Activated naive CD4-positive, alpha-beta T cell treated with anti-CD3 and anti-CD28 coated beads for 36 hours (primary cell): Measurements from ENCODE around the gene SH3D19. TPM values are rescaled to one million over a fixed set of nuclear protein-coding genes. Genes with fewer than 3 reads are reported as not detected.

Experiments used
- CTCF ChIA-PET: fragments of 350-600 bp; sonication (Branson Sonifier 250); formaldehyde crosslinking; loops from one replicate; lab custom pipeline; 2021; ENCODE audit warnings: antibody characterized with exemption; lab: Charles Lee
- DNase-seq: peaks from one replicate; pipeline ENCODE4 v3.0.0-alpha.2; 2020
- H3K27ac Mint-ChIP-seq: one replicate; pipeline ENCODE4 v1.8.0; 2021; ENCODE audit warnings: mild to moderate bottlenecking, mixed read lengths
- H3K27me3 Mint-ChIP-seq: one replicate; pipeline ENCODE4 v1.8.0; 2021; ENCODE audit warnings: low read depth, mixed read lengths
- H3K36me3 Mint-ChIP-seq: one replicate; pipeline ENCODE4 v1.8.0; 2021; ENCODE audit warnings: low read depth, mixed read lengths
- H3K4me1 Mint-ChIP-seq: one replicate; pipeline ENCODE4 v1.8.0; 2021; ENCODE audit warnings: low read depth, mixed read lengths
- H3K4me3 Mint-ChIP-seq: one replicate; pipeline ENCODE4 v1.8.0; 2021; ENCODE audit warnings: mild to moderate bottlenecking, moderate library complexity, mixed read lengths
- H3K9me3 Mint-ChIP-seq: one replicate; pipeline ENCODE4 v1.8.0; 2021; ENCODE audit warnings: mixed read lengths
- intact Hi-C: fragments of 100-400 bp; cut with micrococcal nuclease; formaldehyde crosslinking; loops from one replicate; pipeline ENCODE4 v1.15.1; 2023
- total RNA-seq, 2 experiments: library from RNA; stranded (reverse); gene quantifications; one replicate each; pipeline ENCODE4 v1.2.3, GENCODE V29; 2021

Gene SH3D19
- total RNA-seq, 2 experiments from 2014 or later, result not detected

DNA sequence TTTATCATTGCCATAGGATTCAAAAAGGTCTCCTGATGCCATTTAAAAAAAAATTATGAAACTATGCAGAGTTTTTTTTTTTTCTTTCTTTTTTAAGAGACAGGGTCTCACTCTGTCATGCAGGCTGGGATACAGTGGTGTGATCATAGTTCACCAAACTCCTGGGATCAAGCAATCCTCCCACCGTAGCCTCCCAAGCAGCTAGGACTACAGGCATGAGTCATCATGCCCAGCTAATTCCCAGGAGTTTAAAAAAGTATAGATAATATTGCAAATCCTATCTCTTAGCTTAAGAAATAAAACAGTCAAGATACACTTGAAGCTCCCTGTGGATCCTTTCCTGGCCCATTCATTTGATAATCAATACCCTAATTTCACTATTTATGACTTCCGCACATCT, 107.1 kb downstream of the SH3D19 start:
- intact Hi-C loops, result no loop called here
- no peak overlapping the region for H3K27ac Mint-ChIP-seq
- H3K27me3 Mint-ChIP-seq, result peaks cover 22% of the 10 kb centered on the region
- H3K36me3 Mint-ChIP-seq, result no peaks in the 10 kb centered on the region
- H3K4me3 Mint-ChIP-seq, result no peak overlapping the region
- CTCF ChIA-PET, result no interaction called here
- no peaks in the 10 kb centered on the region for H3K4me1 Mint-ChIP-seq
- no peaks in the 10 kb centered on the region for H3K9me3 Mint-ChIP-seq
- no peak for DNase-seq

DNA sequence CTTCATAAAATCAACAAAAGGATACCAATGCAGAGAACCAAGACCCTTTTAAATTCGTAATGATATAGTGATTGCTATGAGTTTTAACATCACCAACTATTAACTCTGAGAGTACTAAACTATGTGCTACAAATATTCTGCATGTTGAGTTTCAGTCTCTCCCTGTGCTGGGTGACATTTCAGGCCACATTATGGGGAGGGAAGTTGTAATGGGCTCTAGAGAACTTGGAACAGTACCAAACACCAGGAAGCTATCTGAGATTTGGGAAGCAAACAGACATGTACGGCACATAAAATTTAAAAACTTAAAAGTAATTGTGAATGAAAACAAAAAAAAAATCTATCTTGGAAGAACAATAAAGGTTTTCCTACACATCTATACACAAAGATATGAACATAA, 108.1 kb downstream of the SH3D19 start:
- Mint-ChIP-seq H3K4me3 (no peak overlapping the region), H3K9me3 (no peaks in the 10 kb centered on the region), H3K4me1 (no peaks in the 10 kb centered on the region), H3K36me3 (no peaks in the 10 kb centered on the region), H3K27ac (no peak overlapping the region), H3K27me3 (peaks cover 16% of the 10 kb centered on the region)
- CTCF ChIA-PET, result no interaction called here
- no peak for DNase-seq
- intact Hi-C loops, result no loop called here

DNA sequence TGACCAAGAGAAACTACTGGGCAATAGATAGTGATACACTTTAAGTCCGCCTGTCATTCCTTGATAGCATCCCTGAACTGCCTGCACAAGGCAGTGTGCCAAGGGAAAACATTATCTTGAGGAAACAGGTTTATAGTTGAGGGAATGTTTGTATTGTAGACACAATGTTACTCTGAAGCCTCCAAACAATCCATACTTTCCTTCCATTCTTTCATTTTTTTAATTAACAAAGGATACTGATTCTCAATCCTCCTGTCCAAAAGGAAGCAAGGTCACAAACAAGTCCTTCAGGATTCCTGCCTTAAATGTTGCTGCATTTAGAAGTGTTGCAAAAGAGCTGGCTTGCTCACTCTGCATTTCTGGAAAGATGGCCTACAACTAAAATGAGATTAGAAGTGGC, 110.1 kb downstream of the SH3D19 start:
- Mint-ChIP-seq H3K27ac (no peak overlapping the region), H3K9me3 (no peaks in the 10 kb centered on the region), H3K4me3 (no peak overlapping the region), H3K4me1 (no peaks in the 10 kb centered on the region), H3K27me3 (peaks cover 14% of the 10 kb centered on the region), H3K36me3 (no peaks in the 10 kb centered on the region)
- no peak for DNase-seq
- CTCF ChIA-PET, result no interaction called here
- intact Hi-C loops, result no loop called here

DNA sequence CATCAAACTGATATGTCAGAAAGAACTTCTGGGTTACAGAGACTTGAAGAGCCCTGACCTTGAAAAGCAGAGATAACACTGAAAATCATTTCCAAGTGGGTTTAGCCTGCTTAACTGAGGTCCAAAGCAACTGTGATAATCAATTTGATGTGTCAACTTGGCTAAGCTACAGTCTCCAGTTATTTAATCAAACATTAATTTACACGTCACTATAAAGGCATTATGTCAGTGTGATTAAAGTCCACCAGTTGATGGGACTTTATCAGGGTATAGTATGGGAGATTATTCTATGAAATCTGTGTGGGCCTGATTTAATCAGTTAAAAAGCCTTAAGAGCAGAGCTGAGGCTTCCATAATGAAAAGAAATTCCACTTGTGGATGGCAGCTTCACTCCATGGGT, 117.5 kb downstream of the SH3D19 start:
- intact Hi-C loops, result no loop called here
- CTCF ChIA-PET, result no interaction called here
- Mint-ChIP-seq H3K36me3 (no peaks in the 10 kb centered on the region), H3K27ac (no peak overlapping the region), H3K9me3 (no peaks in the 10 kb centered on the region), H3K4me3 (no peak overlapping the region), H3K27me3 (no peaks in the 10 kb centered on the region), H3K4me1 (no peaks in the 10 kb centered on the region)
- DNase-seq, result no peak

DNA sequence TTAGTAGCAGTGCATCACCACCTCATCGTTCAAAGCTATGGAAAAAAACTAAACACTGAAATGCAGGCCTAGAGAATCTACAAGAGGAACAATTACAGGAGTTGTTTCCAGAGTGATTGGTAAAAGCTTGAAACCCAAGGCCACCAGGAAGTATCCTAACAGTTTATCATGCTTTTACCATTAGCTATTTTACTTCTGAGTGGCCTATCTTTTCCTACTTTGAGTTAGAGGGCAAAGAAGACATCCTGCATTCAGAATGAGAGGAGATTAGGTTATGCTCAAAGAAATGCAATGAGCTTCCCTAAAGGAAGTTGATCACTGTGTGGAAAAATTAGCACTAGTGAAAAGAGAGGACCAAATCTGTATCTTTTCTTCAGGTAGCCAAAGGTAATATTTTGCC, 118.2 kb downstream of the SH3D19 start:
- CTCF ChIA-PET, result no interaction called here
- intact Hi-C loops, result no loop called here
- H3K9me3 Mint-ChIP-seq, result no peaks in the 10 kb centered on the region

DNA sequence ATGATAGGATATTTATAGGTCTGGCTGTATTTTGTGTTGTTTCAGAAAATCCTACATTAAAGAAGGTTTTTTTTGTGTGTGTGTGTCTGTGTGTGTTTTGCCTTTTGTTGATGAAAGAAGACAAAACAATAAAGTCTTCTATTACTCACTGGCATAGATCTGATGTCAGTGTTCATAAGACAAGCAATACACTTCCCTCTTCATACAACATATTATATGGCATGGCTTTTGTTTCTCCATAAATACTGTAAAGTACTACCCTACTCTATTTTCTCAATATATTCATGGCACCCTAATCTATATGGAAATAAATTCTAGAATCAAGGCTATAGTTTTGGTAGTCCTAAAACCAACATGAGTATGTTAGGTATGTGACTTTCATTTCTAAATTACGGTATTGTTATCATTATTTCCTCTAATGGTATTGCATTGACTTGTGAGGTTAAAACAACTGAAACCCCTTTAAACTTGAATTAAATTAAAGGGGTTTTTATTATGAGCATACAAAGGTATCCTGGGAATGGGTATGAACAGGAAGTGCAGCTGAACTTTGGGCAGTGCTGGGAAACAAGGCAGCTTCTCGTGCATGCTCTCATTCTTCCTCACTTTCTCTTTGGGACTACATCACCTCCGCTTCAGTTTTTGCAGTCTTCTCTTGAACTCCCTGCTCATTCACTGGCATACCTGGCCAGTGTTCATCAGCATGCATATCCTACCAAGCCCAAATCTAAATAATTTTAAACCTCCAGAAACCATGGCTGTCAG, 119.0 kb downstream of the SH3D19 start:
- CTCF ChIA-PET, result no interaction called here
- intact Hi-C loops, result no loop called here

More for the DNA sequence above, 118.2 kb downstream of the SH3D19 start:
- Mint-ChIP-seq H3K4me3 (no peak overlapping the region), H3K27ac (no peak overlapping the region), H3K4me1 (no peaks in the 10 kb centered on the region), H3K27me3 (no peaks in the 10 kb centered on the region), H3K36me3 (no peaks in the 10 kb centered on the region)
- no peak for DNase-seq

DNA sequence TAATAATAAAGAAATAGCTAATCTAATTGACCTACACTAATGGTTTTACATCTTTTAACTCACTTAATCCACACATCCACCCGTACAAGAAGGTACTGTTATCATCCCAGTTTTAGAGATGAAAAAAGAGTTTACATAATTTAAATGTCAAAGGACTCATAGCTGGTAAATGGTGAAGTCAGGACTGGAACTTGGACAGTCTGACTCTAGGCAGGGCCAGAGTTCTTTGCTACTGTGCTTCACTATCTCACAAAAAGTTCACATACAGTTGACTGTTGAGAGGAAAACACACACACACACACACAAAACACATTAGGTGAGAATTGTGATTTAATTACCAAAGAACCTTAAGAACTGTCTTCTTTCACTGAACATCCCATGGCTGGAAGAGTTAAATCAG, 119.7 kb downstream of the SH3D19 start:
- no peak for DNase-seq
- Mint-ChIP-seq H3K27ac (no peak overlapping the region), H3K4me3 (no peak overlapping the region), H3K36me3 (no peaks in the 10 kb centered on the region), H3K4me1 (no peaks in the 10 kb centered on the region), H3K27me3 (no peaks in the 10 kb centered on the region), H3K9me3 (no peaks in the 10 kb centered on the region)
- intact Hi-C loops, result no loop called here
- CTCF ChIA-PET, result no interaction called here

More for the DNA sequence above, 119.0 kb downstream of the SH3D19 start:
- Mint-ChIP-seq H3K4me3 (no peak overlapping the region), H3K36me3 (no peaks in the 10 kb centered on the region), H3K4me1 (no peaks in the 10 kb centered on the region), H3K27me3 (no peaks in the 10 kb centered on the region), H3K9me3 (no peaks in the 10 kb centered on the region), H3K27ac (no peak overlapping the region)
- DNase-seq, result no peak

DNA sequence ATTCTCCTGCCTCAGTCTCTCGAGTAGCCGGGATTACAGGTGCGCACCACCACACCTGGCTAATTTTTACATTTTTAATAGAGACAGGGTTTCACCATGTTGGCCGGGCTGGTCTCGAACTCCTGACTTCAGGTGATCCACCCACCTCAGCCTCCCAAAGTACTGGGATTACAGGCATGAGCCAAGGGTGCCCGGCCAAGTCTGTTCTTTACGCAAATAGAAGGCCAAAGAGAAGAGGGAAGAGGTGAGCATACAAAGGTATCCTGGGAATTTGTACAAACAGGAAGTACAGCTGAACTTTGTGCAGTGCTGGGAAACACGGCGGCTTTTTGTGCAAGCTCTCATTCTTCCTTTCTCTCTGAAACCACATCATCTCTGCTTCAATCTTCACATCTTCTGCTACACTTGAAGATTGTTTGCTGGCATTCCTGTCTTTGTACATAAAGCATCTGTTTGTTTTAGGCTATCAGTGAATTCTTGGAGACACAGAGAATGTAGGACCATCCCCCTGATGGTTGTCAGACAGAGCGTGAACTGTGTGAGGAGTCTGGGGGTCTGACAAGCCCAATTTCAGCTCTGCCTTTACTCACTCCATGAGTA, 120.4 kb downstream of the SH3D19 start:
- Mint-ChIP-seq H3K27me3 (no peaks in the 10 kb centered on the region), H3K27ac (no peak overlapping the region), H3K4me3 (no peak overlapping the region), H3K9me3 (no peaks in the 10 kb centered on the region), H3K36me3 (no peaks in the 10 kb centered on the region), H3K4me1 (no peaks in the 10 kb centered on the region)
- intact Hi-C loops, result no loop called here
- CTCF ChIA-PET, result no interaction called here
- no peak for DNase-seq

DNA sequence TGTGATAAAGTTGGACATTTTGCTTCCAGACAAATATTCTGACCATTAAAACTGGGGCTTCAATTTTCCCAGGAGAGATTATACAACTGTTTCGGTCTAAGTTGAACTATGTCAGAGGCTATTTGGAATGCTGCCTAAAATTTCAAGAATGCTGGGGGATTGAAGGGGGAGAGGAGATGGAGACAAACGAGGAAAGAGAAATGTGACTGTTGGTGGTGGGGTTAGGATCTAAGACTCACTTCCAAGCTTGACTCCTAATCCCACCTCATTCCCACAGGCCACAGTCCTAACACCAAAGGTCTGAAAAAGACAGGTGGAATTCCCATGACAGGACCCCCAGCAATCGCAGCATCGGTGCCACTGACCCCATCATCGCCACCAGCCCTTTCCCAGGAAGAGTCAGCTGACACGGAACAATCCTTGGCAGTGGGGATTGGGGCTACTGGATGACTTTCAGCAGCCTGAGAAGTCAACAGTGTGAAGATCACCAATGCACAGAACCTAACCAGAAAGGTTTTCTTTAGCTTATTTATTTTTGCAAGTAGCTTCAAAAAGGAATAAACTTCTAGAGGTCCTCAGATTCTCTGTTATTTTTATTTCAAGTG, 122.5 kb downstream of the SH3D19 start:
- Mint-ChIP-seq H3K27ac (no peak overlapping the region), H3K36me3 (no peaks in the 10 kb centered on the region), H3K4me3 (no peak overlapping the region), H3K4me1 (no peaks in the 10 kb centered on the region), H3K9me3 (no peaks in the 10 kb centered on the region), H3K27me3 (no peaks in the 10 kb centered on the region)
- intact Hi-C loops, result no loop called here
- no peak for DNase-seq
- CTCF ChIA-PET, result interaction anchor here (0.6 kb wide), 1 partner anchor 78 kb away, joined by 3 read pairs; no protein-coding TSS in a partner anchor

DNA sequence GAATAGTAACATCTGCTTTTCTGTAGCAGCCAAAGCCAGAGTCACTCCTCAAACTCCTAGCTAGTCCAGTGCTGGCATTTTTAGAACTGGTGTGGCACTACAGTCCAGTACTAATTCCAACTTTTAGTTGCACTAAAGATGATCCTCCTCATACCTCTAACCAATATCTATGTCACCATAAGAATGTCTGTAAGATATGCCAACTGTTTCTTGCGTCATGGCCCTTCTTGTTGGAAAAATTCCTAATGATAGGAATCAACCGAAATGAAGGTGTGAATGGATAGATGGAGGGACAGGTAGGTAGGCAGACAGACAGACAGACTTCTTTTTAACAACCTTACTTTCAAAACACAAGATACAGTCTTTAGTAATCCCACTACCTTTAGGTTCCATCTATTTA, 123.0 kb downstream of the SH3D19 start:
- H3K4me1 Mint-ChIP-seq, result no peaks in the 10 kb centered on the region

DNA sequence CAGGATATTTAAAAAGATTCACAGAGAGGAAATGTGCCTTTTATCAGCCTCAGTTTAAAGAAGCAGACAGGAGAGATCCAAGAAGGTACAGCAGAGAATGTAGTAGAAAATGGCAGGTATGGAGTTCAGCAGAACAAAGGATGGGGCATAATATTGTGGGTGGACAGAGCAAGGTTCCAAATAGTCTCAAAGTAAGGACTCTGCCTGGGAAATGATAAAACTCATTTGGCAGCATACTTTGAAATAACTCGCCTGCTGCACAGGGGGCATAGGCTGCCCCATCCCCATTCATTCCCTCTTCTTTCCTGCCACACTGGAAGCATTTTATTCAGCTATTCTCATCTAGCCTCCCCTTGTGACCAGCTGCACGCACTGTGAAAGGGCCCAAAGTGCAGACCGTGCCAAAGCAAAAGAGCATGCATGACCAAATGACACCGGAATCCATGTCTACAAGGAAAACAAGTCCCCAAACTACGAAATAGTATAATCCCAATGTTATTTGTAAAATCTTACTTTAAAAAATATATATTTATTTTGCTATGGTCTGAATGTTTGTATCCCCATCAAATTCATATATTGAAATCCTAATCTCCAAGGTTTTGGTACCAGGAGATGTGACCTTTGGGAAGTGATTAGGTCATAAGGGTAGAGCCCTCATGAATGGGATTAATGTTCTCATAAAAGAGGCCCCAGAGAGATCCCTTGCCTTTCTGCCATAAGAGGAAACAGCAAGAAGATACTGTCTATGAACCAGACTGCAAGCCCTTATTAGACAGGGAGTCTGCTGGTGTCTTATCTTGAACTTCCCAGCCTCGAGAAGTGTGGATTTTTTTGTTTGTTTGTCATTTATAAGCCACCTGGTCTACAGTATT, 125.8 kb downstream of the SH3D19 start:
- no peak overlapping the region for H3K4me3 Mint-ChIP-seq
- CTCF ChIA-PET, result no interaction called here
- intact Hi-C loops, result no loop called here
- H3K4me1 Mint-ChIP-seq, result no peaks in the 10 kb centered on the region
- H3K27ac Mint-ChIP-seq, result no peak overlapping the region
- peaks cover 2% of the 10 kb centered on the region for H3K27me3 Mint-ChIP-seq
- no peak for DNase-seq
- H3K36me3 Mint-ChIP-seq, result no peaks in the 10 kb centered on the region
- no peaks in the 10 kb centered on the region for H3K9me3 Mint-ChIP-seq

More for the DNA sequence above, 123.0 kb downstream of the SH3D19 start:
- H3K9me3 Mint-ChIP-seq, result no peaks in the 10 kb centered on the region
- DNase-seq, result no peak
- CTCF ChIA-PET, result no interaction called here
- no peaks in the 10 kb centered on the region for H3K27me3 Mint-ChIP-seq
- H3K27ac Mint-ChIP-seq, result no peak overlapping the region
- no peak overlapping the region for H3K4me3 Mint-ChIP-seq
- no peaks in the 10 kb centered on the region for H3K36me3 Mint-ChIP-seq
- intact Hi-C loops, result no loop called here

DNA sequence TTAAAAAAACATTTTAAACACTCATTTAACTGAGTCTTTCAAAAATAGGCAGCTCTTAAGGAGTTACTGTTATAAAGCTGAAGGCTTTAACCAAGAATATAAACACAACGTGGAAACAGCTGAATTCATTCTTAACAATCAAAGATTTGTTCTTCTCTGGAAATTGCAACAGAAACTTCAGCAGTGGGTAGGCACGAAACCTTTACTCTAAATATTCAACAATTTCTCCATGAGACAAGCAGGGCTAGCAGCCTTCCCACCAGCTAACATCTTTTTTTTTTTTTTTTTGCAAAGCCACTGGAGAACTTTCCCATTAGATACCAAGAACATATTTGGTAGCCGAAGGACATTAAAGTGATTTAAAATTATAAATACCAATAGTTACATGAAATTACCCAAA, 126.7 kb downstream of the SH3D19 start:
- no peak overlapping the region for H3K27ac Mint-ChIP-seq
- no peaks in the 10 kb centered on the region for H3K9me3 Mint-ChIP-seq
- intact Hi-C loops, result no loop called here
- CTCF ChIA-PET, result no interaction called here
- H3K4me3 Mint-ChIP-seq, result no peak overlapping the region
- no peak for DNase-seq
- H3K36me3 Mint-ChIP-seq, result no peaks in the 10 kb centered on the region
- H3K27me3 Mint-ChIP-seq, result peaks cover 2% of the 10 kb centered on the region
- no peaks in the 10 kb centered on the region for H3K4me1 Mint-ChIP-seq
